Glutamatergic neuron (in vitro differentiated cells): ENCODE measurements around the gene PLXNA1. TPM values are rescaled to one million over a fixed set of nuclear protein-coding genes. Genes with fewer than 3 reads are reported as not detected.

Experiments used
- DNase-seq: peaks from one replicate; pipeline ENCODE4 v3.0.0; 2022
- H3K27ac Mint-ChIP-seq: one replicate; pipeline ENCODE4 v1.8.0; 2020; ENCODE audit warnings: mild to moderate bottlenecking, mixed read lengths, inconsistent platforms; ENCODE audit not compliant: unreplicated experiment
- H3K27me3 Mint-ChIP-seq: one replicate; pipeline ENCODE4 v1.8.0; 2020; ENCODE audit warnings: mild to moderate bottlenecking, moderate library complexity, mixed read lengths, inconsistent platforms; ENCODE audit not compliant: unreplicated experiment
- H3K36me3 Mint-ChIP-seq: one replicate; pipeline ENCODE4 v1.8.0; 2020; ENCODE audit warnings: mild to moderate bottlenecking, mixed read lengths, inconsistent platforms; ENCODE audit not compliant: unreplicated experiment
- H3K4me1 Mint-ChIP-seq: one replicate; pipeline ENCODE4 v1.8.0; 2020; ENCODE audit warnings: mild to moderate bottlenecking, low read depth, mixed read lengths, inconsistent platforms; ENCODE audit not compliant: unreplicated experiment
- H3K4me3 Mint-ChIP-seq: one replicate; pipeline ENCODE4 v1.8.0; 2020; ENCODE audit warnings: mild to moderate bottlenecking, mixed read lengths, inconsistent platforms; ENCODE audit not compliant: unreplicated experiment
- H3K9me3 Mint-ChIP-seq: one replicate; pipeline ENCODE4 v1.8.0; 2020; ENCODE audit warnings: mild to moderate bottlenecking, moderate library complexity, mixed read lengths, inconsistent platforms; ENCODE audit not compliant: unreplicated experiment
- long read RNA-seq: library from polyadenylated mRNA; unstranded; transcript quantifications from one replicate; pipeline ENCODE4 v2.0.0, GENCODE V29; 2020; ENCODE audit not compliant: unreplicated experiment
- total RNA-seq: library from RNA; stranded (reverse); fragmentation: NEBNext Ultra II Directional; extraction: Animal tissue kit (Norgen Biotek cat#: 25700); gene quantifications from one replicate; pipeline ENCODE4 v1.2.1, GENCODE V29; 2021; ENCODE audit not compliant: unreplicated experiment
- TF ChIP-seq, protein P1 (sequence below): fragments of 200-600 bp; sonication (generic); IDR thresholded peaks from one replicate; pipeline ENCODE4 v1.5.0; 2021; ENCODE audit not compliant: partially characterized antibody, unreplicated experiment

The PLXNA1 gene
- total RNA-seq = 110 TPM
- long read RNA-seq, partial matches to known transcripts = 0 of 11 reads
- long read RNA-seq, other reads (novel, unspliced or antisense) = 11 of 11 reads

DNA sequence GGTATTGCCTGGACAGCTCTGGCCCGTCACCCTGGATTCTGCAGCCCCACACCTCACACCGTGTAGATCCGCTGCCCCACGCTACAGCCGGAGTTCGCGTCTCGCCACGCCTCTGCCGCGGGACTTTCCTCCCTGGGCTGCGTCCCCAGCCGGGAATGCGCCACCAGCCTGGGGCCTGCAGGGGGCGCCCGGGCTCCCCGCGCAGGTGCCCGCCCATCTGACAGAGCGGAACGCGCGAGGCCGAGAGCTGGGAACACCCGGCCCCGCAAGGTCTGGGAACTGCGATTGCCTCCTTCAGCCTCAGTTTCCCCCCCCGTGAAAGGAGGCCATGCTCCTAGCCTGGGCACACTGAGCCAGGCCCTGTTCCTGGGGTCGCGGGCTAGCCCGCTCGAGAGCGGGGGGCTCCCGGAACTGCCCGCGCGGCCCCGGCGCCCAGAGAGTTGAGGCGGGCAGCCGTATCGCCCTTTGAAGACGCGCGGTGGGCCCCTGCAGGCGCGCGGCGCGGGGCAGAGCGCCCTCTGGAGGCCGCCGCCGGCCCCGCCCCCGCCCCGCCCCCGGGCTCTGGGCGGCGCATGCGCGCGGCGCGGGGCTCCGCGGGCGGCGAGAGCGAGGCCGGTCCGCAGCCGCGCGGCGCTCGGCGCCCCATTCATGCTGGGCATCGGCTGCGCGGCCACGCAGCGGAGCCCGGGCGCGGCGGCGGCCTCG is at the start of gene PLXNA1:
Gene PLXNA1 (plus strand): TSS at position 645 of the 705 bp plus-strand sequence. CDS start 5,479 bp downstream, outside the sequence.
- TF ChIP-seq, protein P1, sequence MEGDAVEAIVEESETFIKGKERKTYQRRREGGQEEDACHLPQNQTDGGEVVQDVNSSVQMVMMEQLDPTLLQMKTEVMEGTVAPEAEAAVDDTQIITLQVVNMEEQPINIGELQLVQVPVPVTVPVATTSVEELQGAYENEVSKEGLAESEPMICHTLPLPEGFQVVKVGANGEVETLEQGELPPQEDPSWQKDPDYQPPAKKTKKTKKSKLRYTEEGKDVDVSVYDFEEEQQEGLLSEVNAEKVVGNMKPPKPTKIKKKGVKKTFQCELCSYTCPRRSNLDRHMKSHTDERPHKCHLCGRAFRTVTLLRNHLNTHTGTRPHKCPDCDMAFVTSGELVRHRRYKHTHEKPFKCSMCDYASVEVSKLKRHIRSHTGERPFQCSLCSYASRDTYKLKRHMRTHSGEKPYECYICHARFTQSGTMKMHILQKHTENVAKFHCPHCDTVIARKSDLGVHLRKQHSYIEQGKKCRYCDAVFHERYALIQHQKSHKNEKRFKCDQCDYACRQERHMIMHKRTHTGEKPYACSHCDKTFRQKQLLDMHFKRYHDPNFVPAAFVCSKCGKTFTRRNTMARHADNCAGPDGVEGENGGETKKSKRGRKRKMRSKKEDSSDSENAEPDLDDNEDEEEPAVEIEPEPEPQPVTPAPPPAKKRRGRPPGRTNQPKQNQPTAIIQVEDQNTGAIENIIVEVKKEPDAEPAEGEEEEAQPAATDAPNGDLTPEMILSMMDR = peak; percentile 95
- Mint-ChIP-seq H3K4me1 (peaks cover 11% of the 10 kb centered on the region), H3K27me3 (peaks cover 13% of the 10 kb centered on the region), H3K4me3 (peak within 1 kb of the TSS; percentile 78), H3K36me3 (no peaks in the 10 kb centered on the region), H3K27ac (no peak within 1 kb of the TSS), H3K9me3 (peaks cover 10% of the 10 kb centered on the region)
- peak; percentile 75 for DNase-seq

DNA sequence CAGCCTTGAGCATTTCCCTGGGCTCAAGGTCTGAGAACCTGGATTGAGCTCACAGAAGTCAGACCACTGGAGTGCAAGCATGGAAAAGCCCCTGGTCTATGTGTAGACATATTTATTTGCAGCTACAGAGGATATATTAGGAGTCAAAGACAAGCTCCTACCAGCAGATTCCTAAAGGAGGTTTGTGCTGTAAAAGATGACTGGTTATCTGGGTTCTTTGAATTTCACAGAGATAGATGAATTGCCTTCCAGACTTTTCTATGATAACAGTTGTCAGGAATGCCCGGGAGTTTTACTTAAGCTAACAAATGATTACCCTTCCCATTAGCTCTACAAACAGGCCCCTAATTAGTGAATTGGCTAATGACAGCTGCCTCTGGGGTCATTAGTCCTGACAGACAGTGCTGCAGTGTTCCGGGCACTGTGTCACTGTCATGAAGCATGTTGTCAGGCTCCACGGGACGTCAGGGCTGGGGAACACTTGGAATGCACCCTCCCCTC is 48.8 kb upstream of the PLXNA1 start:
- H3K36me3 Mint-ChIP-seq = no peaks in the 10 kb centered on the region
- H3K4me3 Mint-ChIP-seq = no peak overlapping the region
- peaks cover 1% of the 10 kb centered on the region for H3K27me3 Mint-ChIP-seq
- TF ChIP-seq, protein P1 = no peak
- peak; percentile 37 for DNase-seq
- H3K4me1 Mint-ChIP-seq = peaks cover 34% of the 10 kb centered on the region
- peak overlapping the region; percentile 50 for H3K27ac Mint-ChIP-seq
- peaks cover 1% of the 10 kb centered on the region for H3K9me3 Mint-ChIP-seq

DNA sequence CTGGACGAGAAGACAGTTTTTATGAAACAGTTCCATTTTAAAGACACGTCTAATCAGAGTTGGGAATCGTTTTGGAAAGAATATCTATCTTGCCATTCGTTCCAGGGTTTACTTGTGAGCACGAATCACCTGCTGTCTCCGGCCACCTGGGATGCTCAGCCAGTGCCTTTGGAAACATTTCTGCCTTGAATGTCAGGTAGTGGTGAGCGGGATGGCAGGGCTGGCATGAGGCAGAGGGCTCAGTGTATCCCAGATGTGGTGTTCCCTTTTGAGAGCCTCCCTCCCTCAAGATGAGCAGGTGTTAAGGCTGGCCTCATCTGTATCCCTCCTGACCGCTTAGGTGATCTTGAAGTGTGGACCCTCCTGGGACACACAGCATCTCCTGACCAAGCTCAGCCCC is 47.9 kb upstream of the PLXNA1 start:
- Mint-ChIP-seq H3K4me3 (no peak overlapping the region), H3K27me3 (peaks cover 1% of the 10 kb centered on the region), H3K27ac (no peak overlapping the region), H3K36me3 (no peaks in the 10 kb centered on the region), H3K4me1 (peaks cover 31% of the 10 kb centered on the region), H3K9me3 (peaks cover 1% of the 10 kb centered on the region)
- peak; percentile 5 for DNase-seq
- TF ChIP-seq, protein P1 = no peak

DNA sequence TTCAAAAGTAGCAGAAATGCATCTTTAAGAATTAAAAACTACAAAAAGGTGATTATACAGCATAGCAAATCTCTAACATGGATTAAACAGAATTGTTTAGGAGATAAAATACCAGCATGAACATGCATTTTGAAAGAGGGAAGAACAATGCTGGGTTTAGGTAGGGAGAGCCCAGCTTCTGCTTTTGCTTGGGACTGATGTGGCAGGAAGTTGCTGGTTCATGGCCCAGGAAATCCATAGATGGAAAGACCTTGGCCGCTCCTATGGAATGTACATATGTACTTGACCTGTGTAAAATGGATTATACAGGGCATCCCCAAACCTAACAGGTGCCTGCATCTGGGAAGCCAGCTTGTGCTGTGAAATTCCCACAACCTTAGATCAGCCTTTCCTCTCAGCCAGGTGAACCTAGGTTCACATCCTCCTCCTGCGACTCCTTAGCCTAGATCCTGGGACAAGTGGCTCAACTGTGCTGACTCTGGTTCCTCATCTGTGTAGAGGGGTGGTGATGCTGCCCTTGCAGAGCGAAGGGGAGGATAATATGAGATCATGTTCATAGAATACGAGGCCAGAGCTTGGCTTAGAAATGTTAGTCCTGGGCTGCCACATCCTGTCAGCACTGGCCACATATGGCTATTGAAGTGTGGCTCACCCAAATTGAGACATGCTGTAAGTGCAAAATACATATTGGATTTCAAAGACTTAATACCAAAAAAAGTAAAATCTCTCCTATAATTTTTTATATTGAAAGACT is 47.0 kb upstream of the PLXNA1 start:
- H3K4me3 Mint-ChIP-seq = no peak overlapping the region
- H3K27ac Mint-ChIP-seq = no peak overlapping the region
- peaks cover 1% of the 10 kb centered on the region for H3K9me3 Mint-ChIP-seq
- DNase-seq = no peak
- peaks cover 31% of the 10 kb centered on the region for H3K4me1 Mint-ChIP-seq
- H3K36me3 Mint-ChIP-seq = no peaks in the 10 kb centered on the region
- peaks cover 1% of the 10 kb centered on the region for H3K27me3 Mint-ChIP-seq
- TF ChIP-seq, protein P1 = no peak
